RPMI7951 (cell line): Measurements from ENCODE around the gene RAPGEFL1. TPM values are rescaled to one million over a fixed set of nuclear protein-coding genes. Genes with fewer than 3 reads are reported as not detected.
"Not testable (repeated sequence)": the region's sequence is repeated elsewhere in the genome, so short reads cannot be mapped to it uniquely, and the experiment has no call there.

Experiments used
- DNase-seq: peaks from one replicate; pipeline ENCODE4 v3.0.0-alpha.2; 2012; ENCODE audit warnings: low read depth
- total RNA-seq: library from RNA; depleted of rRNA; stranded (reverse); fragments of >200 nt; shearing (Covaris generic); gene quantifications from 2 replicates; pipeline ENCODE4 v1.2.3, GENCODE V29; 2014; rRNA removed

Gene RAPGEFL1
- total RNA-seq, 1 experiment from 2014 or later, result 0.60 TPM

DNA sequence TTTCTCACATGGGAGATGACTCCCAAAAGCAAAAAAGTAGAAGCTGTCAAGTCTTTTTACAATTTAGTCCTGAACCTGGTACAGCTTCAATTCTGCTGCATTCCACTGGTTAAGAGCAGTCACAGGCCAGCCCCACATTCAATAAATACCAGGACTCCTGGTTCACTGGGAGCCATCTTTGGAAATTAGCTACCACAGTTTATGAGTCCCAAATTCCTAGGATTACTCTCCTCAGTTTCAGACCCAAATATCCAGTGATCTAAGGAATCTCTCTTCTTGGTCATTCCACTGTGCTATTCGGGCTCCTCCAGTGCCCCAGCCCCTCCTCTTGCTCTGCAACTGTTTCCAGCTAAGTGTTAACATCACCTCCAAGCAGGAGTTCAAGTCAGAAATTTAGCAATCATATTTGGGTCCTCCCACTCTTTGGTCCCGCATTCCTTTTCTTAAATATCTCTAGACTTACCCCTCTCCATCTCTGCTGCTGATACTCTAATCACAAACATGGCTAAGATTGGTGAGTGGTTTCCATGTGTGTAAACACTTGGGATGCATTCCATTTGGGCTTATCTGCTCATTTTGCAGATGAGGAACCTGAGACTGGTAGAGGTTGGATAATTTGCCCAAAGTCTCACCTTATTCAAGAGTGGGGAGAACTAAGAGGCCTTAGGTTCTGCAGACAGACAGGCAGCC lies 32.3 kb downstream of the RAPGEFL1 start:
- no peak for DNase-seq

DNA sequence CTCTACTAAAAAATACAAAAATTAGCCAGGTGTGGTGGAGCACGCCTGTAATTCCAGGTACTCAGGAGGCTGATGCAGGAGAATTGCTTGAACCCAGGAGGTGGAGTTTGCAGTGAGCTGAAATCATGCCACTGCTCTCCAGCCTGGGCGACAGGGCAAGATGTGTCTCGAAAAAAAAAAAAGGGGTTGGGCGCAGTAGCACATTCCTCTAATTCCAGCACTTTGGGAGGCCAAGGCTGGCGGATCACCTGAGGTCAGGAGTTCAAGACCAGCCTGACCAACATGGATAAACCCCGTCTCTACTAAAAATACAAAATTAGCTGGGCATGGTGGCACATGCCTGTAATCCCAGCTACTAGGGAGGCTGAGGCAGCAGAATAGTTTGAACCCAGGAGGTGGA lies 36.6 kb downstream of the RAPGEFL1 start:
- not testable (repeated sequence) for DNase-seq

DNA sequence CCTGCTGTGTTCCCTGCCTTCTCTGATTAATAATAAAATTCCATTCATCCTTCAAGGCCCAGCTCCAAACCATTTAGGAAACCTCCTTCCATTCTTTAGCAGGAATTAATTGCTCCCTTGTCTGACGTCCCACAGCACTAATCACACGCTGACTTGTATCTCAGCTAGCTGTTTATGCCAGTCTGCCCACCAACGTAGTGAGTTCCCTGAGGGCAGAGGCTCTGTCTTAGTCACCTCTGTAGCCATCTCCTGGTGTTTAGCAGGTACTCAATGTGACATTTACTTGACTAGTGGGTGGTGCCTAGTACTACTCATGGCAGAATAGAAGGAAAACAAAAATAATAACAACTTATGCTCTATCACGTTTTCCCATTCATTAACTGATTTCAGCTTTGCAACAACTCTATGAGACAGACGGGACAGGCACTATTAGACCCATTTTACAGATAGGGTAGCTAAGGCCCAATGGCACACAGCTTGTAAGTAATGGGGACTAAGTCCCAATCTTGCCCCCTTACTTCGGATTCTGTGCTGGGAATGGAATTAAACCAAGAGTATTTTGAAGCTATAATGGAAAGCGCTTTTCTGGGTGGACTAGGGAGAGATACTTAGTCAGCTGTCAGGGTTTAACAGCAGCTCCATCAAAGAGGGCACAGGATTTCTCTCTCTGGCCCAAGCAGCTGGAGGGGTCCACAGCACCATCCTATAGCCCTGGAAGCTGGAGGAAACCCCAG lies 40.9 kb downstream of the RAPGEFL1 start:
- DNase-seq, result peak; percentile 23

DNA sequence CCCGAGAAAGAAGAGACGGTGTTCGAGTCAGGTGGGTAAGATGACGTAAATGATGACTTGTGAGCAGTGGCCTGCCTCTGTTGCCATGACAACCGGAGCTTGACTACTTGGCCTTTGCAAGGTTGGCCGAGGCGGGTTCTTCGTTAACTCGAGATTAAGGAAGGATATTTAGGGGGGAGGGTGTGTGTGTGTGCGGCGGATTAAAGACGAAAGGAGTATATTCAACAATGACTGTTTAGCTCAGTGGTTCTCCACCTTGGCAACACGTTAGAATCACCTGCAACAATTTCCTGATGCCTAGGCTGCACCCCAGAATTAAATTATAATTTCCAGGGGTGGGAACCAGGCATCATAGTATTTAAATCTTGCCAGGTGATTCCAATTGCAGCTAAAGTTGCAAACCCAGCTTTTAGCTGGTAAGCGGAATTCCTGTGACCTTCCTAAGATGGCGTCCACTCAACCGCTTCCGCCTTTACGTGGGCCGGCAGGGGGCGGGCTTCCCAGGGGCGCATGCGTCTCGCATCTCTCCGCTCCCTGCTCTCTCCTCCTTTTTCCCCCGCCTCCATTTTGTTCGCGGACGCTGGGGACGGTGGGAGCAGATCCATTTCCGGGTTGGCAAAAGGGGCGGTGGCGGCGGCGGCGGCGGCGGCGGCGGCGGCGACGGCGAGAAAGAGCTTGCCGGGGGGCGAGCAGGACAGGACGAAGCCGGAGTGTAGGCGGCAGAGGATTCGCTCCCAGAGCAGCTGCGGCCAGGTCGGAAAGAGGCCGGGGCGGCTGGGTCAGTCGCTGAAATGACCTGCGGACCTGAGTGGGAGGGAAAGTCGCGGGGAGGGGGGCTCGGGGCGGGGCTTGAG lies 41.7 kb downstream of the RAPGEFL1 start, which contains the start of gene WIPF2:
Gene WIPF2 (plus strand): TSS at position 565 of the 854 bp plus-strand sequence. CDS start 37,156 bp downstream, outside the sequence.
- DNase-seq, result peak; percentile 93

DNA sequence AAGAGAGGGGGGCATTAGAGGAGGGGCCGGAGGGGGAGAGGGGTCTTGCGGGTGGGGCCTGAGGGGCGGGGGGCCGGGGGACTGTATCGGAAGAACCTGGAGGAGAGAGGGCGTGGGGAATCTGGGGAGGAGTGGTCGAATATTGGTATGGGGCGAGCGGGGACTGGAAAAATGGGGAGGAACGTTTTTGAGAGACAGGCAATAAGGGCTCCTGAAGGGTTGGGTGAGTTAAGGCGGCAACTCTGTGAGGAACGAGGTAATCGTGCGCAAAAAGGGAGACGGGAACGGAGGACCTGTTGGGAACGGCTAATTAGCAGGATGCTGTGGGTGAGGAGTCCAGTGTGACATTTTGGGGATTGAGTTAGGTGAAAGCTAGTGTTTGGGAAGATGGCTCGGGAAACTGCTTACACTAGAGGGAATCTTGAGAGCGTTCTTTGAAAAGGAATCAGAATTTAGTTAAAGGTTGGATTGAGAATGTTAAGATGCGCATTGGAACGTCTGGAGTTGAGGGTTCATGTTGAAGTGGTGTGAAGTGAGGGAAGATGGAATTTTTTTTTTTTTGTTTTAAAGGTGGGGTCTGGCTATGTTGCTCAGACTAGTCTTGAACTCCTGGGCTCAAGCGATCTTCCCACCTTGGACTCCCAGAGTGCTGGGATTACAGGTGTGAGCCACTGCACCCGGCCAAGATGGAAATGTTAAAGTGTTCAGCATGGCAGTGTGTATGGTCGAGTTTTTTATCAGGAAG lies 42.5 kb downstream of the RAPGEFL1 start:
- DNase-seq, result peak; percentile 51

DNA sequence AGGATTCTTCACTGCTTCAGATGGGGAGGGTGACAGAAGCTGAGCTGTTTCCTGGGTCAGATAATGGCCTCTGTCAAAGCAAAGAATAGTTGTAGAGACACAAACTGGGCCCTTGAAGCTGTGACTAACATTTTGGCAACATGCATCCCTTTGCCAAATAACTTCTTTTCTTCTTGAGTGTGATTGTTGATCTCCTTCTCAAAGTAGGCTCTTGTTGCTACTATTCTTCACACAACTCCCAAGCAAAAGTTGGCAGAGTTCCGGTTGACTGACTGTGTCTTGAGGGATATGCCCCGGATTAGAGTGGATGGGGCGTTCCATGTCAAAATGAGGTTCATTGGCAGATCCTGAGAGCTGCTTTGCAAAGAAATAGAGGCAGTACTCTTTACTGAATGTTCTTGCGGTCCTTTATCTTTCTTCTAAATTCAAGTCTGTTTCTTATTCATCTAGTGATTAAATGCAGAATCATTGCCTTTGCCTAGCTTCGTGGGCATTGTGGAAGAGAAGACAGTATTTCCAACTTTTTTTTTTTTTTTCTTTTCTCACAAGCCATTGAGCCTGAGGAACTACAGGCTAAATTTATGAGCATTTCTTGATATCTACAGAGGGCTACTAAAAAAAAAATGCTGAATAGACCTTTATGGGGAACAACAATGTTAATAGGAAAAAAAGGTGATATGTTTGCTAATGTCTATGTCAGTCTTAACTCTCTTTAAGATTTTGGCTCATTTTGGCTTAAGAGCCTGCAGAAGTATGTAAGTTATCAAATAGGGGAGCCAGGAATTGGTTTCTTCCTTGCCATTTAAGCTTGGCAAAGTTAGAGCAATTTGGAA lies 47.7 kb downstream of the RAPGEFL1 start:
- DNase-seq, result peak; percentile 66

DNA sequence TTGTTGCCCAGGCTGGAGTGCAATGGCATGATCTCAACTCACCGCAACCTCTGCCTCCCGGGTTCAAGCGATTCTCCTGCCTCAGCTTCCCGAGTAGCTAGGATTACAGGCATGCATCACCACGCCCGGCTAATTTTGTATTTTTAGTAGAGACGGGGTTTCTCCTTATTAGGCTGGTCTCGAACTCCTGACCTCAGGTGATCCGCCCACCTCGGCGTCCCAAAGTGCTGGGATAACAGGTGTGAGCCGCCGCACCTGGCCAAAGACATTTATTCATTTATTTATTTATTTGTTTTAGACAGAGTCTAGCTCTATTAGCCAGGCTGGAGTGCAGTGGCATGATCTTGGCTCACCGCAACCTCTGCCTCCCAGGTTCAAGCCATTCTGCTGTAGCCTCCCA lies 51.9 kb downstream of the RAPGEFL1 start:
- not testable (repeated sequence) for DNase-seq

DNA sequence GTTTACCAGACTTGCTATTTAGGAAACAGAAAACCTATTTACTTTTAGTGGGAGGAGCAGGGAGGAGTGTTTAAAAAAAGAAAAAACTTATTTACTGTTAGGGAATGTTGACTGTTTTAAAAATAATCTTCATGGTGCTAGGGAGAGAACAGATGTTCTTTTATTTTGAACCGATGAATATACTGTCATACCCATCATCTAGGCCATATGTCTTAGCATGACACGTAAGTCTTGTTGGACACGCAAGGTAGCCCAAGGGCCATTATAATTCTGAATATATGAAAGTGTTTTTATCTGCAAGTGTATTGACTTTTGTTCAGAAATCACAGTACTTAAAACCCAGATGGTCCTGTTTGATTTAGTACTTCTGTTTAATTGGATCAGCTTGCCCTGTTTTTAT lies 53.4 kb downstream of the RAPGEFL1 start:
- peak; percentile 36 for DNase-seq

DNA sequence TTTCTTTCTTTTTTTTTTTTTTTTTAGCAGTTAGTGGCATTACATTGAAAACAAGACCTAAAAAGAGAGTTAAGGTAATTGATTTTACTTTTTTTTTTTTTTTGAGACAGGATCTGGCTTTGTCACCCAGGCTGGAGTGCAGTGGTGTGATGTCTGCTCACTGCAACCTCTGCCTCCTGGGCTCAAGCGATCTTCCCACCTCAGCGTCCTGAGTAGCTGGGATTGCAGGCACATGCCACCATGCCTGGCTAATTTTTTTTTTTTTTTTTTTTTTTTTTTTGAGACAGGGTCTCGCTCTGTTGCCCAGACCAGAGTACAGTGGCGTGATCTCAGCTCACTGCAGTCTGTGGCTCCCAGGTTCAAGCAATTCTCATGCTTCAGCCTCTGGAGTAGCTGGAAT lies 54.7 kb downstream of the RAPGEFL1 start:
- not testable (repeated sequence) for DNase-seq

DNA sequence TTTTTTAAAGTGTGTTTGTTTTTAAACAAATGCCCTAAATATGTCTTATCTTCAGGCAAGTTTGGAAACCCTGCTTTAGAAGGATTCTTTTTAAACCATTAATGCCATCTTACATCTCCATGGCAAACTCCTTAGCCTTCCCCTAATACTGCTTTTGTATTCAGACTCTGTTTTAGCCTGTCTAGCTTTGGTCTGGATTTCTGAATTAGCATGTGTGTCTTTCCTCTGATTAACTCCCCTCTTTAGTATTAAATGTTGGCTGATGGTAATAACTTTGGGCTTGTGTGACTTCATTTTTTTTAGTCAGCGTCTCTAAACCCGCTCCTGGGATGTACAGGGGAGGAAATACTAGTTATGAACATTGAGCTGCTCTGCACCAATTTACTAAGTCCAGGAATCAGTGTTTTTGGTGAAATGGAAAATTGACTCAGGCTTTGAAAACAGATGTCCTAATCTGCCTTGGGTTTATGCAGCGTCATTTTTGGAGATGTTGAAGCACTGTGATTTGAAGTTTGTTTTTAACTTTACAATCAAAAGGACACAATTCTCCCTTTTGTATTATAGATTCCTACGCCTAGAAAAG lies 64.1 kb downstream of the RAPGEFL1 start:
- no peak for DNase-seq

DNA sequence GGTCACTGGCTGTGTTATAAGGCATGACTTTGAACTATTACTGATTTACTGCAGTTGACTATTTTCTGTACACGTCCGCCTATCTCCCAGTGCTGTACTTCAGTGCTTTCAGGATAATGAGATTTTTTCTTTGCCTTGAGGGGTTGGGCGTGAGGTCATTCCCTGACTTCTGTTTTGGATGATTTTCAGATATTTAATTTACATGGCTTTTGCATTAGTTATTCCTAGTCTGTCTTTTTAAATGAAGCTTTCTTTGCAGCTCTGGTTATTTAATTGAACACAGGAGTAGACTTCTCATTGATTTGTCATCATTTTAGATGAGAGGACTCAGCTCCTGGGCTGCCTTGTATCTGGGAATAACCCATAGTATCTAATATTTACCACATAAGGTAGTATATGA lies 65.5 kb downstream of the RAPGEFL1 start:
- no peak for DNase-seq

DNA sequence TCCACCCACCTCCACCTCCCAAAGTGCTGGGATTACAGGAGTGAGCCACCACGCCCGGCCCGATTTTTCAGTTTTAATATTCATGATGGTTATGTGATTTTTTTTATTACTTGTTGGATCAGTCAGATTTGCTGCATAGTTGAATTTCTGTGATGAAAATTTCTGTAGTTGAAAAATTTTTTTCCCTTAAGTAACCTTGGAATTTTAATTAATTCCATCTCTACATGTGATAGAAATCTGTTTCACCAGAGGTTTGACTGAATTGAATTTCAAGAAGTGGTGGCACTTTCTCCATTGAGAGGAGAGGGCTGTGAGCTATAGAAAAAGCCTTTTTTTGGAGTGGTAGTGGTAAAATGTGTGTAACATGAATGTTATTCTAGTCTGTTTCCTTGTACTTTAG lies 66.5 kb downstream of the RAPGEFL1 start:
- DNase-seq, result no peak

DNA sequence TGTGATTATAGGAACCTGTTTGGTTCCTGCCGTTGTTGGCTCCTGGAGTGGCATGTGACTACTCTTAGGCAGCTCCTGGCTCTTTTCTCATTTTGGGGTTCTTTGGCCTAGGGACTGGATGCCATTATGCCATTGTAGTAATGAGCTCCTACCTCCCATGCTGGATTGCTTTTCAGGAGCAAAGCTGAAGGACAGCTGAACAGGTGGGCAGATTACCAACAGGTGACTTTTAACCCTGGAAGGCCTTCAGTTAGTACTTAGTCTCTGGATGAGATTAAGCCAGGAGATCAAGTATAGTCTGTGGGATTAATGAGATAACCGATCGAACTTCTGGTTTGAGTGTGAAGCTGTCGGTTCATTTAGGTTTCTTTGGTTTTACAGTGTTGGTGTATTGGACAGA lies 67.0 kb downstream of the RAPGEFL1 start:
- no peak for DNase-seq

Other genes starting within 250 kb of the RAPGEFL1 start
- 22.1 and 23.8 TPM in 2 replicates for gene ORMDL3, start 249.9 kb upstream of the RAPGEFL1 start, total RNA-seq
- gene LRRC3C, start 249.7 kb upstream of the RAPGEFL1 start, total RNA-seq, result not detected in 2 replicates
- not detected in 2 replicates for gene GSDMA, start 214.5 kb upstream of the RAPGEFL1 start, total RNA-seq
- gene PSMD3, start 196.7 kb upstream of the RAPGEFL1 start, total RNA-seq, result 114 and 116 TPM in 2 replicates
- 0.49 TPM in 1 of 2 replicates, not detected in the other for gene CSF3, start 162.0 kb upstream of the RAPGEFL1 start, total RNA-seq
- gene MED24, start 123.1 kb upstream of the RAPGEFL1 start, total RNA-seq, result 44.9 and 47.8 TPM in 2 replicates
- gene THRA, start 114.5 kb upstream of the RAPGEFL1 start, total RNA-seq, result 16.3 and 20.0 TPM in 2 replicates
- 2.3 and 5.5 TPM in 2 replicates for gene NR1D1, start 76.9 kb upstream of the RAPGEFL1 start, total RNA-seq
- 35.5 and 46.5 TPM in 2 replicates for gene MSL1, start 55.5 kb upstream of the RAPGEFL1 start, total RNA-seq
- gene CASC3, start 36.9 kb upstream of the RAPGEFL1 start, total RNA-seq, result 23.1 and 37.0 TPM in 2 replicates
- 6.1 and 6.3 TPM in 2 replicates for gene WIPF2, start 41.8 kb downstream of the RAPGEFL1 start, total RNA-seq
- 38.9 and 41.2 TPM in 2 replicates for gene CDC6, start 110.4 kb downstream of the RAPGEFL1 start, total RNA-seq
- gene RARA, start 131.7 kb downstream of the RAPGEFL1 start, total RNA-seq, result 10.2 and 13.3 TPM in 2 replicates
- not detected in 2 replicates for gene GJD3, start 187.3 kb downstream of the RAPGEFL1 start, total RNA-seq
- gene TOP2A, start 240.4 kb downstream of the RAPGEFL1 start, total RNA-seq, result 303 and 315 TPM in 2 replicates